SIG-M5 (cell line): ENCODE data around the gene CSPG4.

Source experiments
- DNase-seq: peaks from one replicate; lab custom pipeline; 2025; lab: John Stamatoyannopoulos, UW

CSPG4 gene

GRCh38 chr15:75669191-75669878 lies 43.3 kb downstream of the CSPG4 start:
- DNase-seq, result no peak

DNA sequence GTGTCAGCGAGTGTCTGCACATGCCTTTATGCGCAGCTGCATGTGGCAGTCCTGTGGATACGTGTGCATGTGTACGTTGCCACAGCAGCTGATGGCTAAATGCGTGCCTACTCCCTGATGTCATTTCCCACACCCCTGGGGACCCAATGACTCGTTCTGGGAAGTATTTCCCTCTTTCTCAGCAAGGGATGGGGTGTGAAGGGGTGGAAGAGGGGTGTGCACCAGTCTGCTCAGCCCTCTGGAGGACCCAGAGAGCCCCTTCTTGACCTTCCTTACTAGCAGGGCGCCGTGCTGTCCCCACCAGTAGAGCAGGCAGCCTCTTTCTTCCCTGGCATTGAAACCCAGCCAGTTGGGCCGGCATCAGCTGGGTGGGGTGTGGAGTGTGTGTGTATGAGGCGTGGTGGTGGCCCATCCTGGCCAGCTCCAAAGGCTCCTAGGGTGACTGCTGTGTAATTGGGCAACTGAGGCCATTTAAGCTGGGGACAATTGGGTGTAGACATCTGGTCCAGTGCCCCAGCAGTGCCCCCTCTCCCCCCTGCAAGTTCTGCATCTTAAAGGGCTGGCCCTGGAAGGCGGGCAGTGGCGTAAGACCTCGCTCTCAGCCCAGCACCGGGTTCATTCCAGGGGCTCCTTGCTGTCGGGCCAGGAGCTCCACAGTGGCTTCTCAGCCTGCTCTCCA lies 45.7 kb downstream of the CSPG4 start:
- DNase-seq, result no peak

GRCh38 chr15:75663931-75664421 lies 48.7 kb downstream of the CSPG4 start:
- no peak for DNase-seq

DNA sequence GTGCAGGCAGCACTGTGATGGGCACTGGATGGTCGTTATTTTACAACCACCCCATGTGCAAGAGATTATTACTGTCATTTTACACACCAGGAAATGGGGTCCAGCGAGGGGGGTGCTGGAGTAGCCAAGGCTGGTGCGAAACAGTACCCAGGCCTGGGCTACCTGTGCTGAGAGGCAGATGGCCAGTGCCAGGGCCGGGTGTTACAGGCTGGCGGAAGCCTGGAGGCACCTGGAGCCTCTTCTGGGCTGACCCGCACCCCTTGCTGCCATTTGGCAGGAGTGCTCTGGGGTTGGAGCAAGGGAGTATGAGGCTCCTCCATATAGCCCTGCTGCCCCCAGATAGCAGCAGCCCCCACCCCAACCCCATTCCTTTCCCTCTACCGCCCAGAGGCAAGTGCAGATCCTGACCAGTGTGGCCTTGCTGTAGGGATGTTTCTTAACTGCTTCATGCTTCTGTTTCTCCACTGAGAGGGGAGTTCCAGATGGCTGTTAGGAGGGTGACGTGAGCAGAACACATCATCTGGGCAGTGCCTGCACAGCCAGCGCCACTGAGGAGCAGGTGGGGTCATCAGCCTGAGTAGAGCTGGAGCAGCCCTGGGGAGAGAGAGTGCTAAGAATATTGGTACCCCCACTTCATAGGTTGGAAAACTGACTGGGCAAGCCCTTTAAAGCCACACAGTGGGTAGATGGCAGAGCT lies 49.7 kb downstream of the CSPG4 start:
- DNase-seq, result no peak

GRCh38 chr15:75661756-75662140 lies 50.9 kb downstream of the CSPG4 start:
- DNase-seq, result no peak

DNA sequence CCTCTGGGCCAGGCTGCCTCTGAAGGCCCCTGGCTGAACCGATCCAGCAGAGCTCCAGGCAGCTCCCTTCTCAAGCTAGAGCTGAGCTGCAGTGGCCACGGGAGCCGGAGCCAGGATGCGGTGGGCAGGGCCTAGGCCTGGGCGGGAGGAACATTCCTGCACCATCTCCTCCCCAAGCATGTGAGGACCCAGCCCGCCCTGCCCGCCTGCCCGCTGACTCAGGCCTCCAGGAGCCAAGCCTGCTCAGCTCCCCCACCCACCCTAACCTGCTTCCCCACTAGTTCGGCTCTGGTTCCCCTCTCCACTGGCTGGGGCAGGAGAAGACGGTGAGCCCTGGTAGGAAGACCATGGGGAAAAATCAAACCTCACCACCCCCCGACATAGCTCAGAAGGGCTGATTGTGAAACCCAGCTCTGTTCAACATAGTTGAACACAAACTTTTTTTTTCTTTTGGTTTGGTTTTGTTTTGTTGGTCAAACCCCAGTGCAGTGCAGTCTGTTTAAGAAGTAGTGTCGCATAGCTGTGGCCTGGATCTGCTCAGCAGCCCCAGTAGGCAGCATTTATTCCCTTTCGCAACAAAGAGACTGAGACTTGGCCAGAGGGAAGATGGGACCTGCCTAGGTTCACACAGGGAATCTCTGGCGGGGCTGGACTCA lies 51.4 kb downstream of the CSPG4 start:
- DNase-seq, result no peak

GRCh38 chr15:75659928-75660645 lies 52.6 kb downstream of the CSPG4 start:
- DNase-seq, result no peak

- no peak for DNase-seq
These were observed 53.4 kb downstream of the CSPG4 start for GRCh38 chr15:75659141-75659771.

DNA sequence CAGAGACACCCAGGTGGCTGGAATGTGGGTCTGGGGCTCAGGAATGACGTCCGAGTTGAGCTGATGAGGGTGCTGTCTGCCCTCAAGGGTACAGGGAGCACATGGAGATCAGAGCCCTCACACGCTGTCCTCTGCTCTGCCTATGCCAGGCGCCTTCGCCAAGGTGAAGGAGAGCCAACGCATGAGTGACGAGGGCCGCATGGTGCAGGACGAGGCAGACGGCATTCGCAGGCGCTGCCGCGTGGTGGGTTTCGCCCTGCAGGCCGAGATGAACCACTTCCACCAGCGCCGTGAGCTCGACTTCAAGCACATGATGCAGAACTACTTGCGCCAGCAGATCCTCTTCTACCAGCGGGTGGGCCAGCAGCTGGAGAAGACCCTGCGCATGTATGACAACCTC lies 55.8 kb downstream of the CSPG4 start:
- DNase-seq, result no peak

DNA sequence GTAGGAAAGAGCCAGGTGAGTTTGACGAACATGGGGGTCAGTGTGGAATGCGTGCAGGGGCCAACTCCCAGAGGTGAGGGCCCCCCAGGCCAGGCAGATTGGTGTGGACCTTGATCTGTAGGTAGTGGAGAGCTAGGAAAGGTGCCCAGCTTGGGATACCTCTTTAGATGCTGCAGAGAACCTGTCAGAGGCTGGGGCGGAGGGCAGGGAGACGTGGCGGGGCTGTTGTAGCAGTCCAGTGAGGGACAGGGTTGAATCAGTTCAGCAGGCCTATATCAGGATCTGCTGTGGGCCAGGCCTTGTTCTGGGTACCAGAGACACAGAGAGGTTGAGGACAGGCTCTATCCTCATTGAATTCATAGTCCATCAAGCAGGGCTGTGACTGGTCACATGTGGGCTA lies 56.3 kb downstream of the CSPG4 start:
- no peak for DNase-seq

- no peak for DNase-seq
These were observed 56.7 kb downstream of the CSPG4 start for GRCh38 chr15:75655931-75656330.

GRCh38 chr15:75654201-75654907 lies 58.3 kb downstream of the CSPG4 start:
- no peak for DNase-seq

GRCh38 chr15:75653347-75653913 lies 59.2 kb downstream of the CSPG4 start:
- no peak for DNase-seq

GRCh38 chr15:75651810-75652543 lies 60.7 kb downstream of the CSPG4 start:
- DNase-seq, result no peak

DNA sequence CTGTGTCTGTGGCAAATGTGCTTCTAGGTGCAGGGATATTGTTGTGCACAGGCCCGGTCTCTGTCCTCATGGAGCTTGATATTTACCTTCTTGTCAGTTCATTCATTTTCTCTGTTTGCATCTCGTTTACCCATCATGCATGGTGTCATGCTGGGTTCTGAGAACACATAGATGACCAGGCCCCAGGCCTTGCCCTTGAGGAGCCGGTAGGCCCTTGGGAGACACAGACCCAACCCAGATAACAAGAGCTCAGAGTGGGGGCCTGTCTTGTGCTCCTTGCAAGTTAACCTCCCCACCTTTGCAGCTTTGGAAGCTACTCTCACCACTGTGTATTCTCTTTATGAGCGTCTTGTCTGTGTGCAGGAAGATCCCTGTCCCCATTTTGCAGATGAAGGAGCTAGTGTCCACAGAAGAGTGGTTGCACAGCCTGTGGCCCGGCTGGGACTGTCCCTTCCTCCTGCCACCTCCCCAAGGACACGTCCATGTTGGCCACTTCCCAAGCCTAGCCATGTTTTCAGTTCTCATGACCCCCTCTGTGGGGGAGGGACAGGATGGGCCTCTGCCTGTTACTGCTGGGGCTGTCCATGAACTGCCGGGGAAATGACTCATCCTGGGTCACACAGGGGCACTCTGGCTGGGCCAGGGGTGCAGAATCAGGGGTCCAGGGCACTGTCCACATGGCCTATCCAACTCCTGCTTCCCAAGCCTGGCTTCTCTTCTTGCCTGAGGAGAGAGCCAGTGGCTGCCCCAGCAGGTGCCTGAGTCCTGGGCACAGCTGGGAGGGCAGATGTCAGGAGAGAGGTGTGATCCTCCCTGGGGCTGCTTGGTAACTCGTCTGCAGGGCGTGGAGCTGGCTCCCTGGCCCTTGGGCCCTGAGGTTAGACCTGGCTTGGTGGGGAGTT lies 61.5 kb downstream of the CSPG4 start:
- DNase-seq, result no peak

DNA sequence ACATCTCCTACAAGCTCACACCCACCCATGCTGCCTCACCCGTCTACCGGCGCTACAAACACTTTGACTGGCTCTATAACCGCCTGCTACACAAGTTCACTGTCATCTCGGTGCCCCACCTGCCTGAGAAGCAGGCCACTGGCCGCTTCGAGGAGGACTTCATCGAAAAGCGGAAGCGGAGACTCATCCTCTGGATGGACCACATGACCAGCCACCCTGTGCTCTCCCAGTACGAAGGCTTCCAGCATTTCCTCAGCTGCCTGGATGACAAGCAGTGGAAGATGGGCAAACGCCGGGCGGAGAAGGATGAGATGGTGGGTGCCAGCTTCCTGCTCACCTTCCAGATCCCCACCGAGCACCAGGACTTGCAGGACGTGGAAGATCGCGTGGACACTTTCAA lies 62.8 kb downstream of the CSPG4 start:
- no peak for DNase-seq

DNA sequence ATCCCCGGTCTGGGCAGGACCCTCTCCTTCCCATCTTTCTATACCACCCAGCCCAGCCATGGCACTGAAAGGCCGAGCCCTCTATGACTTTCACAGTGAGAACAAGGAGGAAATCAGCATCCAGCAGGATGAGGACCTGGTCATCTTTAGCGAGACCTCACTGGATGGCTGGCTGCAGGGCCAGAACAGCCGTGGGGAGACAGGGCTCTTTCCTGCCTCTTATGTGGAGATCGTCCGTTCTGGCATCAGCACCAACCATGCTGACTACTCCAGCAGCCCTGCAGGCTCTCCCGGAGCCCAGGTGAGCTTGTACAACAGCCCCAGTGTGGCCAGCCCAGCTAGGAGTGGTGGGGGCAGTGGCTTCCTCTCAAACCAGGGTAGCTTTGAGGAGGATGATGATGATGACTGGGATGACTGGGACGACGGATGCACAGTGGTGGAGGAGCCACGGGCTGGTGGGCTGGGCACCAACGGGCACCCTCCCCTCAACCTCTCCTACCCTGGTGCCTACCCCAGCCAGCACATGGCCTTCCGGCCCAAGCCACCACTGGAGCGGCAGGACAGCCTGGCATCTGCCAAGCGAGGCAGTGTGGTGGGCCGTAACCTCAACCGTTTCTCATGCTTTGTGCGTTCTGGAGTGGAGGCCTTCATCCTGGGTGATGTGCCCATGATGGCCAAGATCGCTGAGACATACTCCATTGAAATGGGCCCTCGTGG lies 63.4 kb downstream of the CSPG4 start:
- no peak for DNase-seq
